Measurements from ENCODE around the gene MYO7A. TPM values are rescaled to one million over a fixed set of nuclear protein-coding genes. Genes with fewer than 3 reads are reported as not detected.

The MYO7A gene
- total and polyA plus RNA-seq, 2 of the 8 experiments (the other 6 are each of a cell fraction or from before 2014, with no cell fraction given) = 1.5 to 1.9 TPM

DNA sequence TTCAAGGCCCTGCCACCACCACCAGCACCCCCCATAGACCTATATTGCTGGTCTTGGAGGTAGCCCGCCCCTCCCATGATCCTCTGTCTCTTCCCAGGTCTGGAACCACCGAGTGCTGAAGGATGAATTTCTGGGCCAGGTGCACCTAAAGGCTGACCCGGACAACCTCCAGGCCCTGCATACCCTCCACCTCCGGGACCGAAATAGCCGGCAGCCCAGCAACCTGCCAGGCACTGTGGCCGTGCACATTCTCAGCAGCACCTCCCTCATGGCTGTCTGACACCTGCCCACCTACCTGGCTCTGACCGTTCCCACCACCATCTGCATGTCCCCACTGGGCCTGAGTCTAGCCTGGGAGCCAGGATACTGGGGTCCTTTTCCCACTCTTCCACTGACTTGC is 4.5 kb upstream of the MYO7A start:
- Histone ChIP-seq H4K8ac (ENCODE audit: extremely low read depth, insufficient read depth, low read length) (no peak overlapping the region), H2AFZ (ENCODE audit: low read length) (no peak overlapping the region), H2BK120ac (replicated peaks; ENCODE audit: low read depth, low read length) (no peak overlapping the region), H2BK15ac (ENCODE audit: low read length) (no peak overlapping the region), H3K4me2 (ENCODE audit: insufficient read depth in 1 of 2, low read depth in 2 of 2, low read length in 2 of 2) (no peak overlapping the region), H3K79me2 (ENCODE audit: control insufficient read depth in 1 of 2, insufficient read depth in 2 of 2, low read length in 2 of 2) (no peaks in the 10 kb centered on the region), H3K4me1 (replicated peaks in 1 of 4; ENCODE audit: control insufficient read depth in 3 of 4, insufficient read depth in 4 of 4, low read length in 3 of 4) (peaks cover 4 to 15% (median 9%) of the 10 kb centered on the region in 4 experiments), H3K23ac (ENCODE audit: insufficient read length) (no peak overlapping the region), H3K4ac (replicated peaks; ENCODE audit: insufficient read length, low read depth, low read length) (no peak overlapping the region), H3K9me3 (ENCODE audit: insufficient read depth in 2 of 2, low read depth in 1 of 2, low read length in 1 of 2) (no peaks in the 10 kb centered on the region), H3K79me1 (ENCODE audit: low read depth, low read length) (no peaks in the 10 kb centered on the region), H3K56ac (replicated peaks; ENCODE audit: insufficient read length, low read depth, low read length) (no peak overlapping the region), H3K4me3 (ENCODE audit: extremely low read depth in 1 of 4, insufficient read depth in 2 of 4, low read depth in 3 of 4, low read length in 4 of 4) (no peak overlapping the region), H3K36me3 (ENCODE audit: control insufficient read depth in 2 of 4, insufficient read depth in 4 of 4, low read length in 3 of 4) (no peaks in the 10 kb centered on the region; a peak in 1 of 8 replicates), H2AK5ac (ENCODE audit: low read depth, low read length) (no peak overlapping the region), H3K14ac (ENCODE audit: insufficient read length) (no peak overlapping the region), H4K20me1 (replicated peaks in 1 of 2; ENCODE audit: control insufficient read depth in 1 of 2, insufficient read depth in 2 of 2, low read length in 2 of 2) (no peaks in the 10 kb centered on the region), H3K27ac (ENCODE audit: low read depth, low read length) (no peak overlapping the region), H2BK12ac (ENCODE audit: low read depth, low read length) (no peak overlapping the region), H3K27me3 (replicated peaks in 1 of 4; ENCODE audit: control insufficient read depth in 3 of 4, extremely low read depth in 1 of 4, insufficient read depth in 3 of 4, low read length in 3 of 4) (0 out of 7 replicates have a peak, but pooled peaks cover 0 to 2% (median 0%) of the 10 kb centered on the region in 4 experiments), H3K9ac (replicated peaks in 1 of 4; ENCODE audit: extremely low read depth in 1 of 4, low read depth in 3 of 4, low read length in 3 of 4) (no peak overlapping the region), H3K18ac (ENCODE audit: extremely low read depth, low read length) (no peak overlapping the region), H2BK5ac (ENCODE audit: low read depth, low read length) (no peak overlapping the region), H4K91ac (replicated peaks; ENCODE audit: insufficient read length, low read length) (no peak overlapping the region), H3K23me2 (ENCODE audit: low read depth, low read length) (0 out of 2 replicates have a peak, but pooled peaks cover 6% of the 10 kb centered on the region), H4K5ac (ENCODE audit: insufficient read length, low read depth, low read length) (no peak overlapping the region), H2BK20ac (ENCODE audit: low read length) (no peak overlapping the region)
- ChIA-PET POLR2A (ENCODE audit: partially characterized antibody) (interaction anchor here (1.3 kb wide), 1 partner anchor 10 kb away, joined by 3 read pairs; no protein-coding TSS in a partner anchor), CTCF (ENCODE audit: partially characterized antibody) (interaction anchor here (0.5 to 13.9 kb wide), 5 partner anchors 8 to 462 kb away, joined by 3 to 170 read pairs (median 13); no protein-coding TSS in a partner anchor)
- no peak for TF ChIP-seq CHD1 (IDR thresholded peaks at IDR 0.05; ENCODE audit: low read depth, low read length)
- TF ChIP-seq, protein P1, sequence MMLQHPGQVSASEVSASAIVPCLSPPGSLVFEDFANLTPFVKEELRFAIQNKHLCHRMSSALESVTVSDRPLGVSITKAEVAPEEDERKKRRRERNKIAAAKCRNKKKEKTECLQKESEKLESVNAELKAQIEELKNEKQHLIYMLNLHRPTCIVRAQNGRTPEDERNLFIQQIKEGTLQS (IDR thresholded peaks at IDR 0.05; ENCODE audit: insufficient read depth, low read depth, low read length) = no peak
- no peak for TF ChIP-seq ZNF274 (IDR thresholded peaks at IDR 0.05; ENCODE audit: borderline replicate concordance, extremely low read depth, low read length)
- TF ChIP-seq FOSL1 (IDR thresholded peaks at IDR 0.05; ENCODE audit: insufficient read depth, low read depth, low read length) = no peak
- no peak for TF ChIP-seq TCF12 (IDR thresholded peaks at IDR 0.05; ENCODE audit: low read depth, low read length)
- TF ChIP-seq KDM4A (IDR thresholded peaks at IDR 0.05; ENCODE audit: low read depth, low read length, severe bottlenecking) = no peak
- no peak for TF ChIP-seq E2F6 (IDR thresholded peaks at IDR 0.05)
- TF ChIP-seq CREB1 (IDR thresholded peaks at IDR 0.05) = no peak
- no peak for TF ChIP-seq CBX8 (IDR thresholded peaks at IDR 0.05; ENCODE audit: borderline replicate concordance, low read depth, low read length)
- TF ChIP-seq ASH2L (IDR thresholded peaks at IDR 0.05; ENCODE audit: low read length) = no peak
- TF ChIP-seq BRCA1 (IDR thresholded peaks at IDR 0.05; ENCODE audit: low read depth, low read length) = no peak
- DNase-seq (ENCODE audit: low read depth in 1 of 2, low spot score in 2 of 2) = no peak
- FAIRE-seq = no peak
- WGBS, 2 experiments (ENCODE audit: extremely low coverage in 1 of 2, insufficient coverage in 1 of 2, insufficient read length in 1 of 2, insufficient replicate concordance in 2 of 2, low coverage in 1 of 2, low lambda C conversion rate in 2 of 2, missing lambda C conversion rate in 1 of 2) = 91% methylated on average over 6 of the region's 8 CpGs; no CpG with 5 or more reads in 1 of the 2 experiments
